HAP-1 (cell line): ENCODE measurements around the gene MAP3K9.

Source experiments
- DNase-seq, 2 experiments: peaks; one replicate each; pipeline ENCODE4 v3.0.0-alpha.2; 2016 to 2020; ENCODE audit warnings: low spot score in 2 of 2
- H3K27me3 ChIP-seq: fragments of 250-450 bp; sonication (Bioruptor Pico); 2 replicates; pipeline ENCODE4 v1.5.1; 2020; ENCODE audit warnings: low read depth, mild to moderate bottlenecking, moderate library complexity
- H3K36me3 ChIP-seq: fragments of 250-450 bp; sonication (Bioruptor Pico); replicated peaks from 2 replicates; pipeline ENCODE4 v1.5.1; 2020; ENCODE audit warnings: mild to moderate bottlenecking
- H3K4me1 ChIP-seq: fragments of 250-450 bp; sonication (Bioruptor Pico); 2 replicates; pipeline ENCODE4 v1.5.1; 2020; ENCODE audit warnings: mild to moderate bottlenecking
- H3K4me3 ChIP-seq: fragments of 250-450 bp; sonication (Bioruptor Pico); 2 replicates; pipeline ENCODE4 v1.5.1; 2020; ENCODE audit warnings: mild to moderate bottlenecking, moderate library complexity
- H3K9me3 ChIP-seq: fragments of 250-450 bp; sonication (Bioruptor Pico); 2 replicates; pipeline ENCODE4 v1.5.1; 2020; ENCODE audit warnings: mild to moderate bottlenecking, moderate library complexity
- in situ Hi-C: fragments of 300-500 bp; cut with MboI; formaldehyde crosslinking; loops from 3 replicates; pipeline ENCODE4 v1.14.3; 2020; ENCODE audit warnings: low sequenced_read_pairs, inconsistent platforms, mixed read lengths

MAP3K9 gene

DNA sequence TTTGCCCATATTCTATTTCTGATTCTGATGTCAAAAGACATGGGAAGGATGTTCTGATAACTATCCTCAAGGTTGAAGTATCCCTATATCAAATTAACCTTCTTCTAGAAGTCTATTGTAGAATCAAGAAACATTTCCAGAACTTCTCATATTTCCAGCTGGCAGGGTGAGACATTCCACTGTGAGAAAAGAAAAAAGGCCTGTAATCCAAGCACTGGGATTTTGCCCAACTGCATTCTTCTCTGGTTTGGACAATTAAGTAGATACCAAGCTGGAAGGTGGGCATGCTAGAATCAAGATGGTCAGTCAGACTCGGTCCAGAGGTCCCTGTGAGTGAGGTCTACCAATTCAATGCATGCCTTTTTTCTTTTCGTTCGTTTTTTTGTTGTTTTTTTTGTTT lies 60.9 kb downstream of the MAP3K9 start:
- Histone ChIP-seq H3K4me3 (no peak overlapping the region), H3K9me3 (no peaks in the 10 kb centered on the region), H3K4me1 (0 out of 2 replicates have a peak, but pooled peaks cover 2% of the 10 kb centered on the region), H3K36me3 (no peaks in the 10 kb centered on the region; the same call in 1 of the 2 replicates), H3K27me3 (no peaks in the 10 kb centered on the region)
- in situ Hi-C loops: no loop called here
- no peak for DNase-seq

DNA sequence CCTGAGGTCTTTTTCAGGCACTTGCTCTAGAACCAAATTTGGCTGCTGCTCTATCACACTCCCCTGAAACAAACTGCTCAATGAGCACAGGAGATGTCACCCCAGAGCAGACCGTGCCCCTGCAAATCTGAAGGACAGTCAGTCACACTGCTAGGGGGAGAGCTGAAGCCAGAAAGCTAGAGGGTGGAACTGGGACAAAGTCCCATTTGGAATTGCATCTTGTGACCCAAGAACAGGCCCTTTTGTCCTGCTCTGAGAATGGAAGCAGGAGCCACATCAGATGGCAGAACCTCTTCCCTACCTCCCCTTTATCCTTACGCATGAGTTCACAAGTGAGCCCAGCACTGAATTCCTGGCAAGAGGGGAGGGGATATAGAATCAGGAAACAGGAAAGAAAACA lies 64.7 kb downstream of the MAP3K9 start:
- H3K36me3 ChIP-seq: peaks cover 6% of the 10 kb centered on the region; the same call in 1 of the 2 replicates
- H3K4me3 ChIP-seq: no peak overlapping the region
- no peak for DNase-seq
- H3K9me3 ChIP-seq: no peaks in the 10 kb centered on the region
- H3K27me3 ChIP-seq: no peaks in the 10 kb centered on the region
- in situ Hi-C loops: no loop called here
- 0 out of 2 replicates have a peak, but pooled peaks cover 2% of the 10 kb centered on the region for H3K4me1 ChIP-seq

DNA sequence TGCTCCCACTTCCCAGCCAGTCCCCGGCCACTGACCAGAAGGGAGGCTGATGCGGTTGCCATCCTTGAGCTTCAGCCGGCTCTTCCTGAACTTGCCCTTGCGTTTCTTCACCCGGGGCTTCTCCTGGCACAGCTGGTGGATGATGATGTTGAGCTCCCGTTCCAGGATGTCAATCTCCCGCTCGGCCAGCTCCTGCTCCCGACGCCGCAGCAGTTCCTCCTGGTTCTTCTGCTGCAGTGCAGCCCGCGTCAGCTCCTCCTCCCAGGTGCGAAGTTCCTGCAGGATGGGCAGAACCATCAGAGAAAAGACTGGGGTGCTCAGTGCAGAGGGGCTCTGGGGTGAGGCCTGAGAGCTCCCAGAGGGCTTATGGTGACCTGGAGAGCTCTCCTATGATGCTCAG lies 67.0 kb downstream of the MAP3K9 start:
- Histone ChIP-seq H3K27me3 (no peaks in the 10 kb centered on the region), H3K9me3 (no peaks in the 10 kb centered on the region), H3K4me3 (no peak overlapping the region), H3K4me1 (no peaks in the 10 kb centered on the region), H3K36me3 (peaks cover 24% of the 10 kb centered on the region)
- DNase-seq: no peak
- in situ Hi-C loops: no loop called here

DNA sequence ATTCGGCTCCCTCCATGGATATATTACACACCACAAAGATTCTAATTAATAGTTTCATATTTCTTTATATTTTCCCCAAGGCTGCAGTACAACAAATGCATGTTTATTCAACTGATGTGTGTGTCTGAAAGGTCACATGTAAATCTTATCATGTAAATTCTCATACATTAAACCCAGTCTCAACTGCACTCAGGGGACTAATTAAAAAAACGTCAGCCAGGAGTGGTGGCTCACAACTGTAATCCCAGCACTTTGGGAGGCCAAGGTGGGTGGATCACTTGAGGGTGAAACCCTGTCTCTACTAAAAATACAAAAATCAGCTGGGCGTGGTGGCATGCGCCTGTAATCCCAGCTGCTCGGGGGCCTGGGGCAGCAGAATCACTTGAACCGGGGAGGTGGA lies 67.8 kb downstream of the MAP3K9 start:
- peaks cover 24% of the 10 kb centered on the region for H3K36me3 ChIP-seq
- no peak for DNase-seq
- no peaks in the 10 kb centered on the region for H3K4me1 ChIP-seq
- no peak overlapping the region for H3K4me3 ChIP-seq
- in situ Hi-C loops: no loop called here
- no peaks in the 10 kb centered on the region for H3K27me3 ChIP-seq
- no peaks in the 10 kb centered on the region for H3K9me3 ChIP-seq

DNA sequence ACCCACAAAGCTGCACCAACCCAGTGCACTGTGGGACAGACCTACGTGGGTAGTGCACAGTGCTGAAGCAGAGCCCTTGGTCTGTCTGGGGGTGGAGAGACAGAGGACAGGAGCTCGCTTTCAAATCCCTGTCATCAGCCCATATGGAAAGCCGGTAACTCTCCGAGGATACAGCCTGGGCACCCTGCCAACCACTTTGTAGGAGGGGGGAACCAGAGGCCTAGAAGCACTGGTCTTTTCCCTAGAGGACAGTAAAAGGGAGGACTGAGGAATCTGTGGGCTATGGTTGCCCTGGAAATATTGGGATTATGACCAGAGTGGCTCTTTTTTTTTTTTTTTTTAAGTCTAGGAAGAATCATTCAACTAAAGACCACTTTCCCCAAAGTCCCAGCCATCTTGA lies 74.3 kb downstream of the MAP3K9 start:
- no peaks in the 10 kb centered on the region for H3K9me3 ChIP-seq
- no peaks in the 10 kb centered on the region for H3K4me1 ChIP-seq
- H3K4me3 ChIP-seq: no peak overlapping the region
- H3K27me3 ChIP-seq: no peaks in the 10 kb centered on the region
- peak; percentile 50 to 80 for DNase-seq
- in situ Hi-C loops: no loop called here
- peaks cover 23% of the 10 kb centered on the region for H3K36me3 ChIP-seq

DNA sequence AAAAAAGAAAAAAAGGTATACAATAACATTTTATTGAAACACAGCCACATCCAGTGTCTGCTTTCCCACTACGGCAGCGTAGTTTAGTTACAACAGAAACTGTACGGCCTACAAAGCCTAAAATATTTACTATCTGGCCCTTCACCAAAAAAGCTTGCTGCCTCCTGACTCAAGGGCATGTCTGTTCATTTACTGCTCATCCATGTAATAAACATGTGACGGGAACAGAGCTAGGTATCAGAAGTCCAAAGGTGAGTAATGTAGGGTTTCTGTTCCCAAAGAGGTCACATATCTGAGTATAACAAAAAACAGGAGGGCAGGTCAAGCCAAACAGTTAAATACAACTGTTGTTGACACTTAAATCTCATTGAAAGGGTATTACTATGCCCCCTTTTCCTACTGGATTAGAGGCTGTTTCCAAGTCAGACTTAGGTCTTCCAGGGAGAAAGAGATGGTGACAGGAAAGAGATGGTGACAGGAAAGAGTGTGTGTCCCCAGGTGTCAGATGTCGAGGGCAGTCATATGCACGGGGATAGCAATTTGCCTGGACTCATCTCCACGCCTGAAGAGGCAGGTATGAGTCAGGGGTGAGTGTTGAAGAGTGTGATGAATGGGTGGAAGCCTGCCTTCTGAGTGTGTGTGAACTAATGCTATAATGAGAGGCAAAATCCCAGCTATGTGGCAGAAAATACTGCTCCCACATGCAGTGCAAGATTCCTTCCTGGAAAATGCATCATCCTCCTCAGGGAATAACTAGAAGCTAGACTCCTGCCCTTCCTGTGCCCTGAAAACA lies 77.7 kb downstream of the MAP3K9 start:
- no peak for DNase-seq

DNA sequence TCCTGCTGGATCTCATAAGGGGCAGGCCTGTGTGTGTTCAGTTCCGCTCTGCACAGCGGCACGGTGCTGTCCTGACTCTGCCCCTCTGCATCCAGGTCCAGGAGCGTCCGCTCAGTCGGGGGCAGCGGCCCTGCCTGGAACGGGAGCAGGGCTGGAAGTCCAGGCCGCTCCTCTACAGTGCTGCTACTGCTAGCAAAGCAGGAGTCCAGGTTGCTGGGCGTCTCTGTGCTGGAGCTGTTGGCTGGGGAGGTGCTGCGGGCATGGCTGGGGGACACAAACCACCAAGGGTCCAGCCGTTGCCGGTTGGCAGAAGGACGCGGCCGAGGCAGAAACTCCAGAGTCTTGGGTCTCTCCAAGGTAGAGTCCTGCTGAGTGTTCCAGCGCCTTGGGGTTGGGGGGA lies 78.9 kb downstream of the MAP3K9 start:
- peaks cover 4% of the 10 kb centered on the region for H3K36me3 ChIP-seq
- H3K9me3 ChIP-seq: no peaks in the 10 kb centered on the region
- no peak for DNase-seq
- H3K27me3 ChIP-seq: no peaks in the 10 kb centered on the region
- no peak overlapping the region for H3K4me3 ChIP-seq
- no peaks in the 10 kb centered on the region for H3K4me1 ChIP-seq
- in situ Hi-C loops: no loop called here

More for the DNA sequence above, 77.7 kb downstream of the MAP3K9 start:
- Histone ChIP-seq H3K9me3 (no peaks in the 10 kb centered on the region), H3K27me3 (no peaks in the 10 kb centered on the region), H3K4me3 (no peak overlapping the region), H3K4me1 (no peaks in the 10 kb centered on the region), H3K36me3 (peaks cover 4% of the 10 kb centered on the region)
- in situ Hi-C loops: no loop called here

DNA sequence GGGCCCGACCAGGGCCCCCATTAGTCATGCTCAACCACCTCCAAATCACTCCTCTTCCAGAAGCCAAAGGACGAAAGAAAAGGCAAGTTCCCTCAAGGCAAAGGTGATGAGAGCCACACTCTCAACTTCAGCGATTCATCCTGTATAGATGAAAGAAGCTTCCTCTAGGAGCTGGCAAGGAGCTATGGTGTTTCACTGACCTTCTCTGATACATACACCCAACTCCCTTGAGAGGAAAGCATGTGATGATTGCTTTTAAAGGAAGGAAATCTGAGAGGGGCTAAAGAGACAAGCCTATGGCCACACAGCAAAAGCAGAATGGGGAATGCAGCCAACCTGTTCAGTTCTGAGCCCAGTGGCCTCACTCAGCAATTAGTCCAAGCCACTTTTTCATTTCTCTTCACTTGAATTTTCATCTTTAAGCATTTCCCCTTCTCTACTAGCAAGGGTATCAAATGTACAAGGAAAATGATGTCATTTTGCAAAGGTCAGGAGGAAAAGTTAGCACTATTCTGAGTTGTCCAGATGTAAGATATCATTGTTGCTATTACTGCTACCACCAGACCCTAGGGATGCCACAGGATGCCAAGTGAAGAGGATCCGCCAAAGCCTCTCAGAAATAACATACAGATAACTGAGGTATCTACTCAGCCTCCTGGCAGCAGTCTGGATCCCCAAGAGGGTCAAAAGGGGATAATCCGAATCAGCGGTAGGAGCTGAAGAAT lies 82.5 kb downstream of the MAP3K9 start:
- in situ Hi-C loops: no loop called here
- DNase-seq: no peak
- peaks cover 4% of the 10 kb centered on the region; the same call in 1 of the 2 replicates for H3K36me3 ChIP-seq
- no peaks in the 10 kb centered on the region for H3K27me3 ChIP-seq
- no peaks in the 10 kb centered on the region for H3K4me1 ChIP-seq
- no peak overlapping the region for H3K4me3 ChIP-seq
- no peaks in the 10 kb centered on the region for H3K9me3 ChIP-seq

DNA sequence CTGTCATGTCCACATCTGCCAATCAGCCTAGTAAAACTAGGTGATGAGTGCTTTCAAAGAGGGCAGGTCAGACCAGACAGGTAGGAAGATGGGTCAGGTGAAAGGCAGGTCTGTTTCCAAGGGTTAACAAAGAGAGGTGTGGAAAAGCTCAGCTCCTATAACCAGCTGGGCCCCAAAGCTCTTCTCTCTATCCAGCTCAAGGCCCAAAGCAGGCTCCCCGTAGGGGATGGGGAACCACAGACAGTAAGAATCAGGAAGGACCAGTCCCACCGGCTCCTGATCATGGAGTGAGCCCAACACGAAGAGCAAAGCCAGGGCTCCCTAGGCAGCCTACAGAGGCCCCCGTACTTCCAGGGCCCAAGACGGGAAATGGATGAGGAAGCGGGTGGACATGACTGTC lies 84.4 kb downstream of the MAP3K9 start:
- in situ Hi-C loops: no loop called here

DNA sequence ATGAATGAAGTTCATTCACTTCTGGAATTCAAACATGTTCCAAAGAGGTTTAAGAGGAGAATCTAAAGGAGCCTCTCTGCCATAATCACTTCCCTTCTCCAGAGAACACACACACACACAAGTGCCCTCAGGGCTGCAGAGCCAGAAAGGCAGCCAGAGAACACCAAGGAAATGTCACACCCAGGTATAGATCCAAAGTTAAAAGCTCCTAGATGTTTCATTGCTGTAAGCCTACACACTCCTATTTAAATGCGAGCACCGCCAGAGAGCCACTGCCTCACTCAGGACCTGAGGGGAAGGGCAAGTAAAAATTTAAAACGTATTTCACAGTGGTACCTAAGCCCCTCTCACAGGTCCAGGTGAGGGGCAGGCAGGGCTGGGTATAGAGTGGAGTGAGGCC lies 85.2 kb downstream of the MAP3K9 start:
- in situ Hi-C loops: no loop called here
- no peaks in the 10 kb centered on the region for H3K27me3 ChIP-seq
- H3K36me3 ChIP-seq: no peaks in the 10 kb centered on the region
- no peak for DNase-seq
- H3K9me3 ChIP-seq: no peaks in the 10 kb centered on the region
- no peaks in the 10 kb centered on the region for H3K4me1 ChIP-seq
- no peak overlapping the region for H3K4me3 ChIP-seq

More for the DNA sequence above, 84.4 kb downstream of the MAP3K9 start:
- Histone ChIP-seq H3K9me3 (no peaks in the 10 kb centered on the region), H3K27me3 (no peaks in the 10 kb centered on the region), H3K4me3 (no peak overlapping the region), H3K4me1 (no peaks in the 10 kb centered on the region), H3K36me3 (no peaks in the 10 kb centered on the region)
- DNase-seq: no peak

DNA sequence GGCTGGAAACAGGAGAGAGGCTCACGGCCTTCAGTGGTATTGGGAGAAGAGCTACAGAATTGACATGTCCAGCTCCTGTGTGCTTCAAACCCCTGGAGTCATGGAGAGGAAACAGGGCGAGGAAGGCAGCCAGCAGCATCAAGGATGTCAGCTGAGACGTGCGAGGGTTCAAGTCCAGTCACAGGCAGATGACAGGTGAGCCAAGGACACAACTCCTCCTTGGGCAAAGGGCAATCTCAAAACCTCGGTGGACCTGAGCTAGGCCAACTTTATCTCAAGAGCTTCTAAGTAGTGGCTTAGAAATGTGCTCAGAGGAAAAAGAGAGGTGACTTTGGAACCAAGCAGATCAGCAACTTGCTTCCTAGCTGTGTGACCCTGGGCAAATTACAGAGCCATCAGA lies 86.0 kb downstream of the MAP3K9 start:
- DNase-seq: no peak
- Histone ChIP-seq H3K9me3 (no peaks in the 10 kb centered on the region), H3K27me3 (no peaks in the 10 kb centered on the region), H3K36me3 (no peaks in the 10 kb centered on the region), H3K4me1 (0 out of 2 replicates have a peak, but pooled peaks cover 3% of the 10 kb centered on the region), H3K4me3 (no peak overlapping the region)
- in situ Hi-C loops: no loop called here

DNA sequence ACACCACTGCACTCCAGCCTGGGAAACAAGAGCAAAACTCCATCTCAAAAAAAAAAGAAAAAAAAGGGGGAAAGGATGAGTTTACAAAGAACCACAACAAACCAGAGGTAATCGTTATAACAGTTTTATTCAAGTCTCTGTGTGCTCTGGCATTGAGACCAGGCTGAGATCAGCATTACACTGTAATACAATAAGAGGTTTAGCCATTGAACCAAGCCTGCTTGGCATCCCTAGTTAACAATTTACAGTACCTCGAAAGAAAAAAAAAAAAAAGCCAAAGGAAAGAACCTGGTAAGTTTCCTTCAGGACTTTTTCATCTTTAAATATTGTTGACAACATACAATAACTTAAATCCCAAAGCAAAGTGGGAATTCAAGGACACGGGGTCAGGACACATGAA lies 86.9 kb downstream of the MAP3K9 start:
- Histone ChIP-seq H3K9me3 (no peaks in the 10 kb centered on the region), H3K4me1 (0 out of 2 replicates have a peak, but pooled peaks cover 3% of the 10 kb centered on the region), H3K4me3 (no peak overlapping the region), H3K27me3 (no peaks in the 10 kb centered on the region), H3K36me3 (no peaks in the 10 kb centered on the region)
- no peak for DNase-seq
- in situ Hi-C loops: no loop called here

DNA sequence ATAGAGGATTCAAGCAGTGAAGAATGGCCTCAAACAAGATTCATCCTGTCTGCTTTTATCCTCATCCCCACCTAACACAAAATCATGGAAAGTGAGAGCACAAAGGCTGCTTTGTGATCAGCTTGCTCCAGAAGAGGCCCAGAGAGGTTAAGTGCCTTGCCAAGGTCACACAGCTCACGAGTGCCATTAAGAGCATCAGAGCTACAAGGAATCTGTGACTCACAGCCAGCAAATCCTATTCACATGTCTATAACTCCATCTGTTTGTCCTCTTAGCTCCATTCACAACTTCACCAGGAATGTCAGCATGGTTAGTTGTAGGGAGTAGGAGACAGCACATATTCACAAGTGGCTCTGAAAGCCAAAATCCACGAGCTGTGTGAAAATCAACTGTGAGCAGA lies 87.8 kb downstream of the MAP3K9 start:
- H3K27me3 ChIP-seq: no peaks in the 10 kb centered on the region
- in situ Hi-C loops: no loop called here
- H3K9me3 ChIP-seq: no peaks in the 10 kb centered on the region
- no peak overlapping the region for H3K4me3 ChIP-seq
- DNase-seq: no peak
- H3K36me3 ChIP-seq: no peaks in the 10 kb centered on the region
- H3K4me1 ChIP-seq: 0 out of 2 replicates have a peak, but pooled peaks cover 3% of the 10 kb centered on the region
